EH (cell line): ENCODE results near the gene CIB1.

Source experiments
- DNase-seq: peaks from one replicate; pipeline ENCODE4 v3.0.0-alpha.2; 2015; ENCODE audit warnings: low read depth

Gene CIB1

GRCh38 chr15:90214553-90215196 lies 19.1 kb downstream of the CIB1 start:
- peak; percentile 22 for DNase-seq

GRCh38 chr15:90213818-90214204 lies 19.9 kb downstream of the CIB1 start:
- no peak for DNase-seq

- no peak for DNase-seq
Observed at GRCh38 chr15:90213122-90213817, 20.5 kb downstream of the CIB1 start.

DNA sequence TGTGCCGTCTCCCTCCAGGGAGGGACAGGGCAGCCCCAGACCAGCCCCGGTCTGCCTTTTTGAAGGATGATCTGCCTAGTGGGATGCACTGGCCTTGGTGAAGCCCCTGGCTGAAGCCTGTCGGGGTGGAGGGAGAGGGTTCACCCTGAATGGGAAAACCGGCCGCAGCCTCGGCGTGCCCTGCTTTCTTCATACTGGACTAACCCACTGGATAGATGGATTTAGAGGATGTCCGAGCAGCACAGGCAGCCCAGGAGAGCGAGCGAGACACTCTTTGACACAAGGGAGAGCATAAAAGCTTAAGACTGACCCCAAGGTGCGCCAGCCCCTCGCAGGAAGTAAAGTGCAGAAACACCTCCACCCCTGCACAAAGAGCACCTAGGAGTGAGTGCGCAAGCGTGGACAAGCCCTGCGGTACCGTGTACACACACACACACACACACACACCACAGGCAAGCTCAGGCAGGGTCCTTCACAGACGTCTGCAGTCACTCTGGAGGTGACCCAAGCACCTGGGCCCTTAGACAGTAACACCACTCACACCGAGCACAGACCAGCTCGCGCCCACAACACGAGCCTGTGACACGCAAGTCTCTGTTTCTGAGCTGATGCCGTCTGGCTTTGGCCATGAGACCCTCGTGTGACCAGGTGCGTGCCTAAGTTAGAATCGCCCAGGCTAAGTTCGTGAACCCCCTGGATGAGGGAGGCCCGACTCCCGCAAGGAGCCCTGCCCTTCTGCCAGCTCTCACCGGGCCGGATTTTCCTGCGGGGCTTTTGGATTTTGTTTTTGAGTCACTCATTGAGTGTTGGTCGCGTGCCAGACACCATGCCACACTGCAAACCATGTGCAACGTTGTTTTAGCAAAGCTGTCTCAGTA lies 21.3 kb downstream of the CIB1 start:
- DNase-seq, result no peak

GRCh38 chr15:90211440-90212143 lies 22.1 kb downstream of the CIB1 start:
- peak; percentile 49 for DNase-seq

- DNase-seq, result no peak
Observed at GRCh38 chr15:90211009-90211408, 22.7 kb downstream of the CIB1 start.

- DNase-seq, result no peak
Observed at GRCh38 chr15:90210593-90210992, 23.1 kb downstream of the CIB1 start.

DNA sequence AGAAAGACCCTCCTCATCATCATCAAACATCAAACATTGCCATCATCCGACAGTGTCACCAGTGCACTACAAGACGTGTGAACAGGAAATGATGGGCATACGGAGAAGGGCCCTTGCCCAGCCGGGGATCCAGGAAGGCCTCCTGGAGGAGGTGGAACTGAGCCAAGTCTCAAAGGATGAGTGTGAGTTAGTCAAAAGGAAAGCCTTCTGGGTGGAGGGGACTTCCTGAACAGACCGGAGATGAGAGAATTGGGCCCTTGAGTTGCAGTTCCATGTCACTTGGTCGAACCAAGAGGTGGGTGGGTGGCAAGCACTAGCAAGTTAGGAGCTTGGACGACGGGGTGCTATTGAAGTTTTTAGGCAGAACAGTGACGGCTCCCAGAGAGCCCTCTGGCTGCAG lies 24.1 kb downstream of the CIB1 start:
- DNase-seq, result peak; percentile 14

DNA sequence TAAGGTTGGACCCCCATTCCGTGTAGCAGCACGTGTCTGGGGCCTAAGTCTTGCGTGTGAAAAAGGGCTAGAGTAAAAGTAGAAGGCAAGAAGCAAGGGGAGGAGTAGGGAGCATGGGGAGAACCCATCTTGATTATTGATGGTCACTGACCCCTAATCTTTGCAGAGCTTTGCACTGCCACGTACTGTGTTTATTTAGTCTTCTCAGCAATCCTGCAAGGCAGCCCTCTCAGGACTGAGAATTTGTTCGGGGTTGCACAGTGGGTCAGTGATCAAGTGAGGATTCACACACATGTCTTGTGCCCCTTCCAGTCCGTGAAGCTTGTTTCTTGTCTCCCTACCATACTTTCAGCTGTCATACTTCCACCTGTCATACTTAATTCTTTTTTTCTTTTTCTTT lies 25.4 kb downstream of the CIB1 start:
- DNase-seq, result no peak

- DNase-seq, result no peak
Observed at GRCh38 chr15:90207252-90207651, 26.5 kb downstream of the CIB1 start.

DNA sequence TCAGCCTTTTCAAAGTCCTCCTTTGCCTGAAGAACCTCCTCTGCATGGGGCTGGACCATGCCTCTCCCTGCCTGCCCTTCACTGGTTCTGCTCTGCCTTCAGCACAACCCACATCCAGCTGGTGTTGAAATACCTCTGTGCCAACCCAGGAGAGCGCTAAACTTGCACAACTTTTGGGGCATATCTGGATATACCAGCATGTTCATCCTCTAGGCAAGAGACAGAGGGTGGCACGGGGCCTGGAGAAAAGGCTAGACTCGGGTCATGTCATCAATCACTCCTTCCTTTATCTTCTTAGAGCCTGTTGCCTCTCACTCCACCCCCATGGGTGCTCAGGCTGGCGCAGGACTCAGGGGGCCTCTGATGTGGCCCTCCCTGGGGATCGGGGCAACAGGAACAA lies 27.9 kb downstream of the CIB1 start:
- no peak for DNase-seq

DNA sequence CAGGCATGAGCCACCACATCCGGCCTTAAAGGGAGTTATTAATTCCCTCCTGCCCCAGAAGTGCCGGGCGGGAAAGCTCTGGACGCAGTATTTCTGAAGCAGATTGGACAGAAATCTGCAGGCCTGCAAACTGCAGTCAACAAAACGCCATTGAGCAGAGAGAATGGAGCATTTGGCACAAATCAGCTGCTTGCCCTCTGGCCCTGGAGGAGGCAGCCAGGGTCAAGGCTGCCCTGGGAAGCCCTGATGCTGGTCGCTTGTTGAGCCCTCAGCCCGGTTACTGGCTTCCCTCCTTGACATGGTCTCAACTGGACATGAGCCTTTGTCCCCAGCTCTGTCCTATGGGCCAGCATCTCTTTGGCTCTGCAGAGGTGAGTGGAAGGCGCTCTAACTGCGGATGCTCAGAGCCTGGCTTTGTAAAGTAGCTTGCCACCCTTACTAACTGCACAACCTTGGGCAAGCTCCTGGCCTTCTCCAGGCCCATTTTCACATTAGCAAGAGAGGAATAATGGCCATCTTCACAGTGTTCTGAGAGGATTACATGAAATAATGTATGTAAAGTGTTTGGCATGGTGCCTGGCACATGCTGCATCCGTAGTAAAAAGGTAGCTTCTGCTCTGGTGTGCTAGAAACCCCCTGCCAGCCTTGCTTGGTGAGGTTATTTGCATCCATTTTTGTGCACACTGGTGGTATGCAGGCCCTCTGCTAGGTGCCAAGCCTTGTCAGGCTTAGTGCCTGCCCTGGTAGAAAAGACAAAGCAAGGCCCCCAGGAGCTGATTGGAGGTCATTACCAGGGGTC lies 28.5 kb downstream of the CIB1 start:
- no peak for DNase-seq

- DNase-seq, result no peak
Observed at GRCh38 chr15:90203922-90204321, 29.8 kb downstream of the CIB1 start.

- no peak for DNase-seq
Observed at GRCh38 chr15:90203473-90203872, 30.3 kb downstream of the CIB1 start.

DNA sequence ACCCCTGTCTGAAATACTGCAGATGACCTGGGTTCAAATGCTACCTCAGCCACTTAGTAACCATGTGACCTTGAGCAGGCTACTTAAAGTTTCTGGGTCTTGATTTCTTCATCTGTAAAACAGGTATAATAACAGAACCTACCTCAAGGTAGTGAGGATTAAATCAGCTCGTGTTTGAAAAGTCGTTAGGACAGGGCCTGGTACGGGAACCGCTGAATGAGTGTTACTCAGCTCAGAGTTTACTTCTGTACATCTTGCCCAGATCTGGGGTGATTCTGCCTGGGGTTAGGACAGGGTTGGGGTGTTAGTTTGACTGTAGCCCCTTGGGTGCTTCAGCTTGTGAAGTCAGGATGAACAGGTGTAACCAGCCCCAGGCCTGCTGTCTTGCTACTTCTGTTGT lies 30.8 kb downstream of the CIB1 start:
- no peak for DNase-seq

DNA sequence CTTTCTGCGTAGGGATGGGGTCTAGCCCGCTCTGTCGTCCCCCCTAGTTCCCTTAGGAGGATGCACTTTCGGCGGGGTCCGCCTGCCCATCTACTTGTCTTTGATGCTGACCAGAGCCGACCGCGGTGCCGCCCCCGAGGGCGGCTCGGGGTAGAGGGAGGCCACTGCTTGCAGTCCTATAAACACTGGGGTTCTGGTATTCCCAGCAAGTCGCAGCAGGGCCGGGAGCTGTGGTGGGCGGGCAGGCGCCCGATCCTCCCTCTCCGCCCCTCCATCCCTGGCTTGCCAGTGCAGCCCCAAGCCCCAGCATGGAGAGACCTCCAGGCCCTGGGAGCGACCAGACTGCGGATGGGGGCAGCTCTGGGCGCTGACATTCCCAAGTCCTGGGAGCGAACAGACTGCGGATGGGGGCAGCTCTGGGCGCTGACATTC lies 31.8 kb downstream of the CIB1 start:
- peak; percentile 13 for DNase-seq

DNA sequence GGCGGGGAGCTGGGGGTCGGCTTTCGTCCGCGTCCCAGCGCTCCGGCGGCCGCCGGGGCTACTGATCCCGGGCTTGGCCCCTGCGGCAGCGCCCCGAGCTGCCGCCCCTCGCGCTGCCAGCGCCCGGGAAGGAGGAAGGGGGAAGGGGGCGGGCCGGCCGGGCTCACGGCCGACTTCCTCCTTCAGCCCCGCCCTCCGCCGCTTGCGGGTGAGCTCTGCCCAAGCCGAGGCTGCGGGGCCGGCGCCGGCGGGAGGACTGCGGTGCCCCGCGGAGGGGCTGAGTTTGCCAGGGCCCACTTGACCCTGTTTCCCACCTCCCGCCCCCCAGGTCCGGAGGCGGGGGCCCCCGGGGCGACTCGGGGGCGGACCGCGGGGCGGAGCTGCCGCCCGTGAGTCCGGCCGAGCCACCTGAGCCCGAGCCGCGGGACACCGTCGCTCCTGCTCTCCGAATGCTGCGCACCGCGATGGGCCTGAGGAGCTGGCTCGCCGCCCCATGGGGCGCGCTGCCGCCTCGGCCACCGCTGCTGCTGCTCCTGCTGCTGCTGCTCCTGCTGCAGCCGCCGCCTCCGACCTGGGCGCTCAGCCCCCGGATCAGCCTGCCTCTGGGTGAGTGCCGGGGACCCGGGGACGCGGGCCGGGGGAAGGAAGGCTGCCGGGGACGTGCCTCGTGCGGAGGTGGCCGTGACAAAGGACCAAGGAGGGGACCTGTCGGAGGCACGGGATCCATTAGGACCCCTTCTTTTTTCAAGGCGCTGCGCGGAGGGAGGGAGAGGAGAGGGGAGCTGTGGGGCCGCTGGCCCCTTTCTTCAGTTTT lies 32.4 kb downstream of the CIB1 start, which contains the start of gene SEMA4B:
Gene SEMA4B (plus strand): TSS at position 201 of the 814 bp plus-strand sequence. CDS start 249 bp downstream, at position 450.
- DNase-seq, result peak; percentile 67

- DNase-seq, result no peak
Observed at GRCh38 chr15:90200534-90201129, 33.1 kb downstream of the CIB1 start.

DNA sequence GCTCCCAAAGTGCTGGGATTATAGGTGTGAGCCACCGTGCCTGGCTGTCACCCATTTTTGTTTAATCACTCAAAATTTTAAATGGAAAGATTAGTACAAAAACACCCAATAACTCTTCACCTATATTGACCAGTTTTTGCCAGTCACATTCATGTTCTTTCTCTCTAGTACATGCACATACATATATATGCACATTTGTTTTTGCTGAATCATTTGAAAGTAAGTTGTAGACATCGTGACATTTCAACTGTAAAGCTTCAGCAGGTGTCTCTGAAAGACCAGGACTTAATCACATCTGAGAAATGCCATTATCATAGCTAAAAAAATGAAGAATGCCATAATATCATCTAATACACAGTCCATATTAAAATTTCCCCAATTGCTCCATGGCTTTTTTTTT lies 39.1 kb downstream of the CIB1 start:
- DNase-seq, result no peak
